NB4 (cell line): ENCODE data around the gene AVPR1A.

ENCODE experiments used
- DNase-seq: peaks from one replicate; pipeline ENCODE4 v3.0.0; 2010; ENCODE audit warnings: low read depth
- H3K4me3 ChIP-seq: one replicate; pipeline ENCODE4 v1.5.1; 2011; ENCODE audit warnings: mild to moderate bottlenecking, low read depth, low read length, moderate library complexity
- CTCF ChIP-seq: IDR thresholded peaks from one replicate; pipeline ENCODE4 v1.5.1; 2012; ENCODE audit warnings: low read depth, low read length
- MAX ChIP-seq: IDR thresholded peaks from 2 replicates; pipeline ENCODE4 v1.6.1; 2011; ENCODE audit warnings: low read depth, low read length
- MYC ChIP-seq: IDR thresholded peaks from 2 replicates; pipeline ENCODE4 v1.6.1; 2011; ENCODE audit warnings: low read depth, low read length
- POLR2A ChIP-seq: IDR thresholded peaks from 2 replicates; pipeline ENCODE4 v1.6.1; 2011; ENCODE audit warnings: mild to moderate bottlenecking; ENCODE audit not compliant: insufficient read length; ENCODE audit errors: extremely low read depth

Gene AVPR1A

GRCh38 chr12:63103494-63104131, 47.4 kb downstream of the AVPR1A start:
- H3K4me3 ChIP-seq = no peak overlapping the region
- TF ChIP-seq CTCF = peak; percentile 69
- TF ChIP-seq MAX = no peak
- peak; percentile 49 for DNase-seq

- TF ChIP-seq MAX (no peak), POLR2A (no peak), CTCF (no peak), MYC (no peak)
- DNase-seq = no peak
- H3K4me3 ChIP-seq = no peak overlapping the region
These were observed 49.1 kb downstream of the AVPR1A start for GRCh38 chr12:63101920-63102319.

- TF ChIP-seq CTCF (peak; percentile 4), MAX (no peak)
- H3K4me3 ChIP-seq = no peak overlapping the region
- DNase-seq = peak; percentile 5
These were observed 52.1 kb downstream of the AVPR1A start for GRCh38 chr12:63098851-63099250.

GRCh38 chr12:63095369-63095980, 55.5 kb downstream of the AVPR1A start:
- DNase-seq = no peak
- TF ChIP-seq MAX (no peak), CTCF (no peak), MYC (no peak), POLR2A (no peak)
- H3K4me3 ChIP-seq = no peak overlapping the region

- no peak for DNase-seq
- TF ChIP-seq POLR2A (no peak), MAX (no peak), MYC (no peak)
- no peak overlapping the region for H3K4me3 ChIP-seq
These were observed 57.3 kb downstream of the AVPR1A start for GRCh38 chr12:63093711-63094110.

- H3K4me3 ChIP-seq = no peak overlapping the region
- no peak for DNase-seq
- TF ChIP-seq MYC (no peak), CTCF (no peak), MAX (no peak), POLR2A (no peak)
These were observed 57.9 kb downstream of the AVPR1A start for GRCh38 chr12:63093084-63093483.
